Mucosa of descending colon (tissue), 3 donors: ENCODE measurements around the gene ELK4. TPM values are rescaled to one million over a fixed set of nuclear protein-coding genes. Genes with fewer than 3 reads are reported as not detected.

Experiments used
- ATAC-seq: fragments of 200-7000 bp; cut with Tn5 transposase; one replicate; pipeline ENCODE4 v1.9.1; 2020; ENCODE audit warnings: mild to moderate bottlenecking, moderate library complexity
- DNase-seq, 3 donors: peaks; one replicate each; pipeline ENCODE4 v3.0.0-alpha.2; 2020
- H3K36me3 ChIP-seq: fragments of 200-600 bp; one replicate; pipeline ENCODE4 v1.8.0; 2021; ENCODE audit warnings: low read depth, mild to moderate bottlenecking
- H3K4me1 ChIP-seq: fragments of 200-600 bp; one replicate; pipeline ENCODE4 v1.8.0; 2021; ENCODE audit warnings: low read depth, mild to moderate bottlenecking
- H3K4me3 ChIP-seq: fragments of 200-600 bp; one replicate; pipeline ENCODE4 v1.8.0; 2021; ENCODE audit warnings: mild to moderate bottlenecking
- H3K9me3 ChIP-seq: fragments of 200-600 bp; one replicate; pipeline ENCODE4 v1.8.0; 2021; ENCODE audit warnings: mild to moderate bottlenecking
- CTCF ChIP-seq: fragments of 200-600 bp; IDR thresholded peaks from one replicate; pipeline ENCODE4 v1.8.0; 2022; ENCODE audit warnings: antibody characterized with exemption, mild to moderate bottlenecking
- intact Hi-C, 2 donors: fragments of 100-400 bp; cut with DNase I in 1 of 2; cut with micrococcal nuclease in 1 of 2; formaldehyde crosslinking; loops; one replicate each; pipeline versions ENCODE4 v1.11.0 to v1.11.1; 2022; cut with DNase I, micrococcal nuclease
- long read RNA-seq, 2 donors: library from polyadenylated mRNA; unstranded; transcript quantifications; one replicate each; pipeline ENCODE4 v2.0.0, GENCODE V29; 2019 to 2021
- total RNA-seq, 3 donors: library from RNA; stranded (reverse); fragmentation: NEBNext Ultra II Directional in 2 of 3; extraction: Animal tissue kit (Norgen Biotek cat#: 25700) in 2 of 3; gene quantifications; one replicate each; pipeline versions ENCODE4 v1.2.1 to v1.2.4, GENCODE V29; 2021 to 2023
- donor health status: DM: no; HTN: no; CAD: no; lungs with moderate emphysema.
- donor health status: DM: no; HTN: no; CAD: no.
- donor health status: DM: no; HTN: yes; CAD: no.

Gene ELK4
- total RNA-seq = 10 to 100 TPM; 43.1 to 60.6 (median 47.6) TPM
- long read RNA-seq, donor 1, partial matches to known transcripts = 0 of 8 reads
- long read RNA-seq, donor 1, other reads (novel, unspliced or antisense) = 6 of 8 reads
- long read RNA-seq, donor 2, partial matches to known transcripts = 0 of 1 reads
- long read RNA-seq, donor 2, other reads (novel, unspliced or antisense) = 0 of 1 reads

- Histone ChIP-seq H3K9me3 (no peaks in the 10 kb centered on the region), H3K4me1 (peaks cover 23% of the 10 kb centered on the region), H3K4me3 (peak within 1 kb of the TSS; percentile 76), H3K36me3 (no peaks in the 10 kb centered on the region)
- peak; percentile 95 for ATAC-seq
- TF ChIP-seq CTCF = peak; percentile 64
- DNase-seq = peak; percentile 99 to 100 (median 99)
- intact Hi-C loops = no loop called here
Measured at GRCh38 chr1:205631768-205632668, at the start of gene ELK4. Gene ELK4 (minus strand): TSS chr1:205632011. CDS start chr1:205623882, 8,129 bp downstream.

- H3K4me3 ChIP-seq = no peak overlapping the region
- DNase-seq (no peak), ATAC-seq (no peak)
- intact Hi-C loops = no loop called here
- TF ChIP-seq CTCF = no peak
- no peaks in the 10 kb centered on the region for H3K36me3 ChIP-seq
- peaks cover 16% of the 10 kb centered on the region for H3K4me1 ChIP-seq
- H3K9me3 ChIP-seq = no peaks in the 10 kb centered on the region
Measured at GRCh38 chr1:205681364-205681763, 49.6 kb upstream of the ELK4 start.

- intact Hi-C loops = no loop called here
Measured at GRCh38 chr1:205680073-205680851, 48.5 kb upstream of the ELK4 start, which contains the start of gene SLC45A3. Gene SLC45A3 (minus strand): TSS chr1:205680509. CDS start chr1:205664656, 15,853 bp downstream.

GRCh38 chr1:205678286-205679111, 46.7 kb upstream of the ELK4 start:
- H3K4me3 ChIP-seq = no peak overlapping the region
- peaks cover 32% of the 10 kb centered on the region for H3K4me1 ChIP-seq
- no peaks in the 10 kb centered on the region for H3K36me3 ChIP-seq
- DNase-seq = peak in 1 of 3 donors; percentile 58
- H3K9me3 ChIP-seq = no peaks in the 10 kb centered on the region
- TF ChIP-seq CTCF = no peak
- intact Hi-C loops = no loop called here
- peak; percentile 12 for ATAC-seq

More at GRCh38 chr1:205680073-205680851, 48.5 kb upstream of the ELK4 start, which contains the start of gene SLC45A3:
- no peak for TF ChIP-seq CTCF
- Histone ChIP-seq H3K4me3 (peak within 1 kb of the TSS; percentile 42), H3K36me3 (no peaks in the 10 kb centered on the region), H3K9me3 (no peaks in the 10 kb centered on the region), H3K4me1 (peaks cover 23% of the 10 kb centered on the region)
- ATAC-seq = peak; percentile 70
- DNase-seq = peak; percentile 56 to 81 (median 71)

- H3K4me1 ChIP-seq = peaks cover 39% of the 10 kb centered on the region
- no peak overlapping the region for H3K4me3 ChIP-seq
- H3K9me3 ChIP-seq = no peaks in the 10 kb centered on the region
- peak; percentile 22 for ATAC-seq
- no peak for DNase-seq
- TF ChIP-seq CTCF = no peak
- no peaks in the 10 kb centered on the region for H3K36me3 ChIP-seq
- intact Hi-C loops = no loop called here
Measured at GRCh38 chr1:205677167-205677566, 45.4 kb upstream of the ELK4 start.
